ENCODE measurements around the gene ABCA3. TPM values are rescaled to one million over a fixed set of nuclear protein-coding genes. Genes with fewer than 3 reads are reported as not detected.

The ABCA3 gene
- total RNA-seq, 1 donor from 2014 or later = 17.1 TPM

GRCh38 chr16:2233872-2234812, 106.4 kb downstream of the ABCA3 start:
- H3K4me3 ChIP-seq (ENCODE audit: low read depth, low read length) = no peak overlapping the region
- TF ChIP-seq, protein P1, sequence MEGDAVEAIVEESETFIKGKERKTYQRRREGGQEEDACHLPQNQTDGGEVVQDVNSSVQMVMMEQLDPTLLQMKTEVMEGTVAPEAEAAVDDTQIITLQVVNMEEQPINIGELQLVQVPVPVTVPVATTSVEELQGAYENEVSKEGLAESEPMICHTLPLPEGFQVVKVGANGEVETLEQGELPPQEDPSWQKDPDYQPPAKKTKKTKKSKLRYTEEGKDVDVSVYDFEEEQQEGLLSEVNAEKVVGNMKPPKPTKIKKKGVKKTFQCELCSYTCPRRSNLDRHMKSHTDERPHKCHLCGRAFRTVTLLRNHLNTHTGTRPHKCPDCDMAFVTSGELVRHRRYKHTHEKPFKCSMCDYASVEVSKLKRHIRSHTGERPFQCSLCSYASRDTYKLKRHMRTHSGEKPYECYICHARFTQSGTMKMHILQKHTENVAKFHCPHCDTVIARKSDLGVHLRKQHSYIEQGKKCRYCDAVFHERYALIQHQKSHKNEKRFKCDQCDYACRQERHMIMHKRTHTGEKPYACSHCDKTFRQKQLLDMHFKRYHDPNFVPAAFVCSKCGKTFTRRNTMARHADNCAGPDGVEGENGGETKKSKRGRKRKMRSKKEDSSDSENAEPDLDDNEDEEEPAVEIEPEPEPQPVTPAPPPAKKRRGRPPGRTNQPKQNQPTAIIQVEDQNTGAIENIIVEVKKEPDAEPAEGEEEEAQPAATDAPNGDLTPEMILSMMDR (conservative IDR thresholded peaks at IDR 0.05; ENCODE audit: low read depth, low read length) = no peak
- no peak for DNase-seq (ENCODE audit: low read depth)

DNA sequence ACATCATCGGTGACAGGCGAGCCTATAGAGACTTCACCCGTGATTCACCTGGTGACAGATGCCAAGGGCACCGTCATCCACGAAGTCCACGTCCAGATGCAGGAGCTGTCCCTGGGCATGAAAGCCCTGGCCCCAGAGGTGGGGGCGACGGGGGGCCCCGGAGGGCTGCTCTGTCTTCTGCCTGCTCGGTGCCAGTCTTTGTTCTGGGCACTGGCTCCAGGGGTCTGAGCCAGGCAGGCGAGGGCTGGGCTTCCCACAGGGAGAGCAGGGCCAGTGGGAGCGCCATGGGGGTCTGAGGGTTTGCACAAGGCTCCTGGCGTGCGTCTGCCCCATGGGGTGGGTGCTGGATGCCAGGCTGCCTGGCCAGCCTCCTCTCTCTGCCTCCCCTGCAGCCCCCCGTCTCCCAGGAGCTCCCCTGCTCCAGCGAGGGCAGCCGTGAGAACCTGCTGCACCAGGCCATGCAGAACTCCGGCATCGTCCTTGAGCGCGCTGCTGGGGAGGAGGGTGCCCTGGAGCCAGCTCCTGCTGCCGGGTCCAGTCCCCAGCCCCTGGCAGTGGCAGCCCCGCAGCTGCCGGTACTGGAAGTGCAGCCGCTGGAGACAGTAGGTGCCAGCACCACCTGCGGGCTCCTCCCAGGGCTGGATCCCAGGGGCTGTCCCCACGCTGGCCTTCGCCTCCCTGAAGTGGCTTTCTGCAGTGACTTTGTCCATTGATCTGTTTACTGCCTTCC, 107.3 kb downstream of the ABCA3 start:
- H3K4me3 ChIP-seq (ENCODE audit: low read depth, low read length) = no peak overlapping the region
- TF ChIP-seq, protein P1 (conservative IDR thresholded peaks at IDR 0.05; ENCODE audit: low read depth, low read length) = no peak
- DNase-seq (ENCODE audit: low read depth) = no peak

DNA sequence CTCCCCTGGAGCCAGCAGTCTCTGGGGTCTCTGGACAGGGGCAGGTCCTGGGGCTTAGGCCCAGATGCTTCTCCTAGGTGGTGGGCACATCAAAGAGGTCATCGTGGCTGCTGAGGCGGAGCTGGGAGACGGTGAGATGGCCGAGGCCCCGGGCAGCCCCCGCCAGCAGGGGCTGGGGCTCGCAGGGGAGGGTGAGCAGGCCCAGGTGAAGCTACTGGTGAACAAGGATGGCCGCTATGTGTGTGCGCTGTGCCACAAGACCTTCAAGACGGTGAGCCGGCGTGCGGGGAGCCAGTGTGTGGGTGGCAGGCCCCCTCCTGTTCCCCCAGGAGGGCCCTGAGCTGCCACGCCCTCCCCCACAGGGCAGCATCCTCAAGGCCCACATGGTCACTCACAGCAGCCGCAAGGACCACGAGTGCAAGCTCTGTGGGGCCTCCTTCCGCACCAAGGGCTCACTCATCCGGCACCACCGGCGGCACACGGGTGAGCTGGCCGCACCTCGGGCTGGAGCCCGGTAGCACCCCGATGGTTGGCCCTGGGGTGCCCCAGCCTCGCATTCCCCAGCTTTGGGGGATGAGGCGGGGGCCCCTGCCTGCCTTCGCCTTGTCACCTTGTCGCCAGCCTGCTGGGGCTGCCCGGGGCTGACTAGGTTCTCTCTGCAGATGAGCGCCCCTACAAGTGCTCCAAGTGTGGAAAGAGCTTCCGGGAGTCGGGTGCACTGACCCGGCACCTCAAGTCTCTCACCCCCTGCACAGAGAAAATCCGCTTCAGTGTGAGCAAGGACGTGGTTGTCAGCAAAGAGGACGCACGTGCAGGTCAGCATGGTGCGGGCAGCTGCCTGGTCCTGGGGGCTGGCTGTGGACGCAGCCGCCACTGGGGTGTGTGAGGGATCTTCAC, 108.2 kb downstream of the ABCA3 start:
- DNase-seq (ENCODE audit: low read depth) = no peak
- no peak overlapping the region for H3K4me3 ChIP-seq (ENCODE audit: low read depth, low read length)
- TF ChIP-seq, protein P1 (conservative IDR thresholded peaks at IDR 0.05; ENCODE audit: low read depth, low read length) = no peak

DNA sequence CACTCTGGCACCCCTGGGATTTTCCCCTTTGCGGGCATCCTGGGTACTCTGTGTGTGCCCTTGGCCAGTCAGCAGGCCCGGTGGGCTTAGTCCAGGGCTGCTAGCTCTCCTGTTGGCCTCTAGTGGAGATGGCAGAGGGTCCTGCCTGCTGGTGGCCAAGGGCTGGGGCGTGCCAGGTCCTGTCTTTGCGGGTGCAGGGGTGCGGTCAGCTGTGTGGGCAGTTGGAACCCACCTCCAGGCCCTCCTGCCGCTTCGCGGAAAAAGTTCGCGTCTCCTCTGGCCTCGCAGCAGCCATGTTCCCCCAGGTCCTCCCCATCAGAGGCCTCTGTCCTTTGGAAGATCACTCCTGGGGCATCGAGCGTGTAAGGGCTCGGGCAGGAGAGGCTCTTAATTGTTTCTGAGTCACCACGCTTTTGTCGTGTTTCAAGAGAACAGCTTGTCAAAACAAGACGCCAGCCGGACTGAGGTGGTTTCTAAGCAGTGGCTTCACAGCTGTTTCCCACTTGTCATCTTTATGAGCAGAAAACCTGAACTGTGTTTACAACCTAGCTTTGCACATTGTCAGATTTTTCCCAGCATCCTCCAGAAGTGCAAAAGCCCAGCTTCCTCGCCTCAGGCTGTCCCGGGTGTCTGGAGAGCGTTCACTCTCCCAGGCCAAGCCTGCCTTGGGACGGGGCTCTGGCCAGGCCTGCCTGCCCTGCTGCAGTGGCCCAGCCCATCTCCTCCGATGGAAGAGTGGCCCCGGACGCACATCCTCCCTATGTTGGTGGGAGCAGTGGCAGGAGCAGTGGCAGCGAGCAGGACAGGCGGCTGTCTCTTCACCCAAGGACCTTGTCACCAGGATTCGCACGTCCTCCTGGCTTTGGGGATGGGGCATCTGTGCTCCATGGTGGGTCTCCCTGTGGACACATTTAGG, 109.3 kb downstream of the ABCA3 start:
- H3K4me3 ChIP-seq (ENCODE audit: low read depth, low read length) = no peak overlapping the region
- DNase-seq (ENCODE audit: low read depth) = no peak
- TF ChIP-seq, protein P1 (conservative IDR thresholded peaks at IDR 0.05; ENCODE audit: low read depth, low read length) = no peak

- no peak overlapping the region for H3K4me3 ChIP-seq (ENCODE audit: low read depth, low read length)
- no peak for DNase-seq (ENCODE audit: low read depth)
- TF ChIP-seq, protein P1 (conservative IDR thresholded peaks at IDR 0.05; ENCODE audit: low read depth, low read length) = no peak
Measured at GRCh38 chr16:2230376-2230775, 110.2 kb downstream of the ABCA3 start.
